ENCODE results near the gene RXRA.

RXRA gene

GRCh38 chr9:134355158-134355557, 28.9 kb downstream of the RXRA start (continued):
- TF ChIP-seq KLF16 (tag by site-specific recombination; IDR thresholded peaks at IDR 0.05), result no peak

- POLR2A ChIA-PET, result interaction anchor here (1.3 kb wide), 1 partner anchor 11 kb away, joined by 4 read pairs; no protein-coding TSS in a partner anchor
- Histone ChIP-seq H3K36me3 (ENCODE audit: control insufficient read depth in 2 of 2, insufficient read depth in 1 of 2, low read length in 2 of 2) (no peaks in the 10 kb centered on the region), H3K27ac (ENCODE audit: extremely low read depth, low read depth, low read length) (no peak overlapping the region), H3K4me1 (ENCODE audit: control insufficient read depth, insufficient read depth, low read length) (no peaks in the 10 kb centered on the region; the same call in 1 of the 2 replicates), H3K9me3 (ENCODE audit: control insufficient read depth, insufficient read depth, low read depth, low read length) (no peaks in the 10 kb centered on the region), H3K4me3 (ENCODE audit: low read depth, low read length) (no peak overlapping the region)
- CTCF ChIA-PET, result interaction anchor here (1.3 kb wide), 1 partner anchor 10 kb away, joined by 3 read pairs; no protein-coding TSS in a partner anchor
- TF ChIP-seq ZNF610 (tag by site-specific recombination; IDR thresholded peaks at IDR 0.05; ENCODE audit: borderline replicate concordance) (no peak), ZNF701 (tag by site-specific recombination; IDR thresholded peaks at IDR 0.05) (no peak), ZBTB10 (tag by site-specific recombination; IDR thresholded peaks at IDR 0.05) (no peak), ZNF157 (tag by site-specific recombination; IDR thresholded peaks at IDR 0.05) (no peak), ZNF214 (tag by site-specific recombination; IDR thresholded peaks at IDR 0.05; ENCODE audit: borderline replicate concordance) (no peak), PRDM1 (tag by site-specific recombination; IDR thresholded peaks at IDR 0.05) (no peak), ZNF843 (tag by site-specific recombination; IDR thresholded peaks at IDR 0.05) (no peak), GLI2 (tag by site-specific recombination; IDR thresholded peaks at IDR 0.05; ENCODE audit: borderline replicate concordance, low read depth) (no peak), ZNF747 (tag by site-specific recombination; IDR thresholded peaks at IDR 0.05) (no peak), EGR2 (tag by site-specific recombination; IDR thresholded peaks at IDR 0.05; ENCODE audit: low read depth) (no peak), ZNF37A (tag by site-specific recombination; IDR thresholded peaks at IDR 0.05) (no peak), ZNF223 (tag by site-specific recombination; IDR thresholded peaks at IDR 0.05) (no peak), ZBTB44 (tag by site-specific recombination; IDR thresholded peaks at IDR 0.05) (no peak), OSR2 (tag by site-specific recombination; IDR thresholded peaks at IDR 0.05) (no peak), ZNF335 (tag by site-specific recombination; conservative IDR thresholded peaks at IDR 0.05) (no peak), SCRT2 (tag by site-specific recombination; IDR thresholded peaks at IDR 0.05) (no peak), ZNF837 (tag by site-specific recombination; IDR thresholded peaks at IDR 0.05) (no peak), ZNF274 (IDR thresholded peaks at IDR 0.05; ENCODE audit: low read length) (no peak), ZNF274 (tag by site-specific recombination; IDR thresholded peaks at IDR 0.05; ENCODE audit: borderline replicate concordance) (no peak)
Observed at GRCh38 chr9:134355561-134356279, 29.5 kb downstream of the RXRA start.

All from HEK293 (cell line).